Measurements from ENCODE around the gene ZNF610.
A peak's percentile ranks its signal among the peaks of the same experiment; 100 is the strongest.
"Not testable (repeated sequence)": the region's sequence is repeated elsewhere in the genome, so short reads cannot be mapped to it uniquely, and the experiment has no call there.

The ZNF610 gene

DNA sequence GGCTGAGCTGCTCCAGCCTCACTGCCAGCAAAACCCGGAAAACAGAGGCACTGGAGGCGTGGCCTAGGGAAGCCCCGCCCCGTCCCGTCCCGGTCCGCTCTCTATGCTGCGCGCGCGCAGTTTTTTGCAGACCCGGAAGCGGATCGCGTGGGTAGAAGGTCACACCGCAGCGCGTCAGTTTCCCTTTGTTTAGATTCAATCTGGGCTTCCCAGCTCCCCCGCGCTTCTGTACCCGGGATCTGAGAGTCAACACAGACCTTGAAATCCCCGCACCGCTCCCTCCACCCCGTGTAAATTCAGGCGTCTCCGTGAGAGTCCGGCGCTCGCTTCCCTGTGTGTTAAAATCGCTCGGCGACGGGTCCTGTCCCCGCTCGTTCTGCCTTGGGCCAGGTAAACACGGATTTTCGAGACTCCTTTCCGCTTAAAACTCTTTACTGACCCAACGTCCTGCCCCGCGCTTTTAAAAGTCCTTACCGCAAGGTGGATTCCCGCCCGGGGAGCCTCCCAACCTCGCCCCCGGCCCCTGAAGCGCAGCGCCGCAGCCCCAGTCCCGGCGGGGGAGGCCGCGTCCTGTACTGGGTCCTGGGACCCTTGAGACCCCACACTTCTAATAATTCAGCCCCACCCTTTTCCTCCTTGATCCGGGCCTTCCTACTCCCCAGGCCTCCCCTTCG, at the start of gene ZNF610:
TSS of gene ZNF610 (plus strand) at position 127 of the 674 bp plus-strand sequence. CDS start 12,930 bp downstream, outside the sequence.
- DNase-seq, result peak; percentile 88

GRCh38 chr19:52286256-52286655, 49.8 kb upstream of the ZNF610 start:
- no peak for DNase-seq

DNA sequence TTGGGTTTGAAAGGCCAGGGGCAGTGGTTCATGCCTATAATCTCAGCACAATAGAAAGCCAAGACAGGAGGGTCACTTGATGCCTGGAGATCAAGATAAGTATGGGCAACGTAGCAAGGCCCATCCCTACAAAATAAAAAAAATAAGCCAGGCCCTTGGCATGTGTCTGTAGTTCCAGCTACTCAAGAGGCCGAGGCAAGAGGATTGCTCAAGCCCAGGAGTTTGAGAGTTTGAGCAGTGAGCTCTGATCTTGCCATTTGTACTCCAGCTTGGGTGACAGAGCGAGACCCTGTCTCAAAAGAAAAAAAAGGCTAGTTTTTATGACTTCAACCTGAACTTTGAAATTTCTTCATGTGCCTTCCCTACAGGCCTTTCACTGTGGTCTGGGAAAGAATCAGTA, 44.3 kb upstream of the ZNF610 start:
- no peak for DNase-seq

DNA sequence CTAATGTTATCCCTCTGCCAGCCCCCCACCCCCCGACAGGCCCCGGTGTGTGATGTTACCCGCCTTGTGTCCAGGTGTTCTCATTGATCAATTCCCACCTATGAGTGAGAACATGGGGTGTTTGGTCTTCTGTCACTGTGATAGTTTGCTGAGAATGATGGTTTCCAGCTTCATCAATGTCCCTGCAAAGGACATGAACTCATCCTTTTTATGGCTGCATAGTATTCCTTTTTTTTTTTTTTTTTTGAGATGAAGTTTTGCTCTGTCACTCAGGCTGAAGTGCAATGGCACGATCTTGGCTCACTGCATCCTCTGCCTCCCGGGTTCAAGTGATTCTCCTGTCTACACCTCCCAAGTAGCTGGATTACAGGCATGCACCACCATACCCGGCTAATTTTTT, 43.1 kb upstream of the ZNF610 start:
- DNase-seq, result not testable (repeated sequence)

- DNase-seq, result no peak
Observed at GRCh38 chr19:52296400-52296772, 39.7 kb upstream of the ZNF610 start.

DNA sequence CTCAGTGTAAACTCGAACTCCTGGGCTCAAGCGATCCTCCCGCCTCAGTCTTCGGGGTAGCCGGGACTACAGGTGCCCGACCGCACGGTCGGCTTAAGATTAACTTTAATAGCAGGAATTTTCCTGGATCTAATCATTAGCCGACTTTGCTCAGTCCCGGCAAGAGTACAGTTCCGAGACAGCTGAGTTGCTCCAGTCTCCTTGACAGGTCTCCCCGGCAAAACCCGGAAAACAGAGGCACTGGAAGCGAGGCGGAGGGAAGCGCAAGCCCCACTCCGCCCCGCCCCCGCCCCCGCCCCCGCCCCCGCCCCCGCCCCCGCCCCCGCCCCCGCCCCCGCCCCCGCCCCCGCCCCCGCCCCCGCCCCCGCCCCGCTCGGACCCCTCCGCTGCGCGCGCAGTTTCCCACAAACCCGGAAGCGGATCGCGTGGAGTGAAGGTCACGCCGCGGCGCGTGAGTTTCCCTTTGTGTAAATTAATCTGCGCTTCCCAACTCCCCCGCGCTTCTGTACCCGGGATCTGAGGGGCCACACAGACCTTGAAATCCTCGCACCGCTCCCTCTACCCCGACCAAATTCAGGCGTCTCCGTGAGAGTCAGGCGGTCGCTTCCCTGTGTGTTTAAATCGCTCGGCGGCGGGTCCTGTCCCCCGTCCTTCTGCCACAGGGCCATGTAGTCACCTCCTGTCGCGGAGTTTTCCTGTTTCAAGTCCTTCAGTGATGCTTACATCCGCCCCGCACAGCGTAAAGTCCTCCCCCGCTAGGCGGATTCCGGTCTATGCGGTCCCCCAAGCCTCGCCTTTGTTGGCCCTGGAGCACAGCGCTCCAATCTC, 39.1 kb upstream of the ZNF610 start, which contains the start of gene ZNF480:
TSS of gene ZNF480 (plus strand) at position 397 of the 828 bp plus-strand sequence. CDS start 3,244 bp downstream, outside the sequence.
- peak; percentile 90 for DNase-seq

DNA sequence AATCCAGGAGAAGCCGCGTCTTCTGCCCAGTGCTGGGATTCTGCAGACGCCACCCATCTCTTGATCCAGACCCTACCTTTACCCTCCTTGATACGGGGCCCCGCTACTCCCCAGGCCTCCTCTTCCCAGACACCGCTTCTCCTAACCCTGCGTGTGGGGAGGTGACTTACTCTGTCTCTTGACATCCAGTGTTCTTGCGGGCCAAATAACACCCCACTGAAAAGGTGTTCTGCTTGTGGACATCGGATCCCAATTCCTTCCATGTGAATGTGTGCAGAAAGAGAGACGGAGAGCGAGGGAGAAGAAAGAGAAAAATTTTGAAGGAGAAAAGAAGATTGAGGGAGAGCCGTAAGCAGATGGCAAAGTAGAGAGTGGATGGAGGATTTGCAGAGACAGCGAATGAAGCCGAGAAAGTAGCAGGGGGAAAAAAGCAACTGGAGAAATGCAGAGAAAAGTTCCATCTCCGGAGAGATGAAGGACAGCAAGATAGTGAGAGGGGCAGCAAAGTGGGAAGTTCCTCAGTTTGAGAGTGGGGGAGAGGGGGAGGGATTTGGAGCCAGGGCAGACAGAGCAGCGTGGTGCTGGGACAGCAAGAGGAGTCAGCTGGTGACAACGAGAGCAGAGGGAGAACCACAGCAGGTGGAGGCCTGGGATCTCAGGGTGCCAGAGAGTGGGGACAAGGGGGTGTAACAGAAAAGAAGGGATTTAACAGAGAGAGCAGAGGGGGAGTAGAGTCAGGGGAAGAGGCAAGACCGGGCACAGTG, 38.3 kb upstream of the ZNF610 start:
- no peak for DNase-seq

DNA sequence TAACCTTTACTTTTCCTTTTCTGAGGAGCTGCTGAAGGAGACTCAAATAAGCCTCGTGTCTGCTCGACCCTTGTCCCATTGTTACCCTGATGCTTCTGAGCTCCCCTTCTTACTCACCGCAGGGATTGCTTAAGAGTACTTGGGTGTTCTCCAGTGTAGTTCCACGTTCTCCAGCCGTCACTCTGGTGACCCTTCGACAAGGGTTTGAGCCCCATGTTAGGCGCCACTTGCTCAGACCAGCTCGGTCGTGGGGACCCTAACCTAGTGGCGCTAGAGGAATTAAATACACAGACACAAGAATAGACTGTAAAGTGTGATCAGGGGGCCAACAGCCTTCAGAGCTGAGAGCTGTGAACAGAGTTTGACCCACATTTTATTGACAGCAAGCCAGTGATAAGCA, 28.8 kb upstream of the ZNF610 start:
- DNase-seq, result peak; percentile 6

GRCh38 chr19:52322429-52322828, 13.6 kb upstream of the ZNF610 start:
- no peak for DNase-seq

GRCh38 chr19:52331757-52332156, 4.3 kb upstream of the ZNF610 start:
- no peak for DNase-seq

GRCh38 chr19:52335768-52336116, 301 bp upstream of the ZNF610 start:
- DNase-seq, result no peak

DNA sequence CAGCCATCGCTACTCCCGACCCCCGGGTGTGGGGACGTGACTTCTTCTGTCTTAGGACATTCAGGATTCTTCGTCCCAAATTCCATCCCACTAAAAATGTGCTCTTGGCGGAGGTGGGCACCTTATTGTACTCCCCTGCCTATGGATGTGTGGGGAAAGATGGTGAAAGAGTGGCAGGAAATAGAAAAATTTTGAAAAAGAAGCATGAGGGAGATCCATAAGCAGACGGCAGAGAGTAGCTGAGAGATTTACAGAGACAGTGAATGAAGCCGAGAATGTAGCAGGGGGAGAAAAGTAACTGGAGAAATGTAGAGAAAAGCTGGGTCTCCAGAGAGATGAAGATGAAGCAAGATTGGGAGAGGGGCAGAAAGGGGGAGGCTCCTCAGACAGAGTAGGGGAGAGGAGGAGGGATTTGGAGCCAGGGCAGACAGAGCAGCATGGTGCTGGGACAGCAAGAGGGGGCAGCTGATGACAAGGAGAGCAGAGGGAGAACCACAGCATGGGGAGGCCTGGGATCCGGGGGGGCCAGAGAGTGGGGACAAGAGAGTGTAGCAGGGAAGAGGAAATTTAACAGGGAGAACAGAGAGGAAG, 843 bp downstream of the ZNF610 start:
- no peak for DNase-seq

DNA sequence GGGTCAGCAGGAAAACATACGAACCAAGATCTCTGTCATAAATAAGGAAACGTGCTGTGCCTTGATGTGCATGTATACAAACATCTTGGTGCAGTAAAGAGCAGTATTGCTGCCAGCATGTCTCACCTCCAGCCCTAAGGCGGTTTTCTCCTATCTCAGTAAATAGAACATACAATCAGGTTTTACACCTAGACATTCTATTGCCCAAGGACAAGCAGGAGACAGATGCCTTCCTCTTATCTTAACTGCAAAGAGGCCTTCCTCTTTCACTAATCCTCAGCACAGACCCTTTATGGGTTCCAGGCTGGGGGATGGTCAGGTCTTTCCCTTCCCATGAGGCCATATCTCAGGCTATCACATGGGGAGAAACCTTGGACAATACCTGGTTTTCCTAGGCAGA, 3.0 kb downstream of the ZNF610 start:
- DNase-seq, result not testable (repeated sequence)

- peak; percentile 51 for DNase-seq
Observed at GRCh38 chr19:52343548-52343947, 7.5 kb downstream of the ZNF610 start.

DNA sequence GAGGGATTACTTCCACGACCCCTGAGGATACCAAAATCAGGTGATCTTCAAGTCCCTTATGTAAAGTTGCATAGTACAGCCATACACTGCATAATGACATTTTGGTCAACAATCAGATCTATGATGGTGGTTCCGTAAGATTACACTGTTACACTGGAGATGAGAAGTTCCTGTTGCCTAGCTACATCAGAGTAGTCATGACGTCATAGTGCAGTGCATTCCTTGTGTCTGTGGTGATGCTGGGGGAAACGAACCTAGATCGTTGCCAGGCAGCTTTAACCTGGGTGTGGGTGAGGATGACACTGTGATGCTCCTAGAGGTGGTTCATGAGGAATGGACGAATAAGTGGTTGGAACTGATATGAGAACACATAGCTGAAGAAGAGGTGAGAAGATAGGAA, 9.1 kb downstream of the ZNF610 start:
- no peak for DNase-seq

GRCh38 chr19:52351512-52351911, 15.5 kb downstream of the ZNF610 start:
- DNase-seq, result no peak

GRCh38 chr19:52366414-52366824, 30.4 kb downstream of the ZNF610 start:
- DNase-seq, result no peak

- DNase-seq, result peak; percentile 93
Observed at GRCh38 chr19:52369559-52370340, 33.7 kb downstream of the ZNF610 start, which contains the start of gene ZNF880. TSS of gene ZNF880 (plus strand) at chr19:52369923. CDS start at chr19:52369966, 43 bp downstream.

- no peak for DNase-seq
Observed at GRCh38 chr19:52370341-52370710, 34.3 kb downstream of the ZNF610 start.

DNA sequence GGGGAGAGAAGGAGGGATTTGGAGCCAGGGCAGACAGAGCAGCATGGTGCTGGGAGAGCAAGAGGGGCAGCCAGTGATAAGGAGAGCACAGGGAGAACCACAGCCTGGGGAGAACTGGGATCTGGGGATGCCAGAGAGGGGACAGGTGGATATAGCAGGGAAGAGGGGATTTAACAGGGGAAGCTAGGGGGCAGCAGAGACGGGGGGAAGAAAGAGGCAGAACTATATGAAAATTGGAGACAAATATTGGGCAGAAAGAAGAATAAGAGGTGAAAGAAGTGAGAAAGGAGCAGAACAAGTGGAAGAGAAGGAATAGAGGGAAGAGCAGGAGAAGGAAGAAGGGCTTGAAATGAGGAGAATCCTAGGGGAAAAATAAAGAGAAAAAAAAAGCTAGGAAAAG, 55.1 kb downstream of the ZNF610 start:
- no peak for DNase-seq

DNA sequence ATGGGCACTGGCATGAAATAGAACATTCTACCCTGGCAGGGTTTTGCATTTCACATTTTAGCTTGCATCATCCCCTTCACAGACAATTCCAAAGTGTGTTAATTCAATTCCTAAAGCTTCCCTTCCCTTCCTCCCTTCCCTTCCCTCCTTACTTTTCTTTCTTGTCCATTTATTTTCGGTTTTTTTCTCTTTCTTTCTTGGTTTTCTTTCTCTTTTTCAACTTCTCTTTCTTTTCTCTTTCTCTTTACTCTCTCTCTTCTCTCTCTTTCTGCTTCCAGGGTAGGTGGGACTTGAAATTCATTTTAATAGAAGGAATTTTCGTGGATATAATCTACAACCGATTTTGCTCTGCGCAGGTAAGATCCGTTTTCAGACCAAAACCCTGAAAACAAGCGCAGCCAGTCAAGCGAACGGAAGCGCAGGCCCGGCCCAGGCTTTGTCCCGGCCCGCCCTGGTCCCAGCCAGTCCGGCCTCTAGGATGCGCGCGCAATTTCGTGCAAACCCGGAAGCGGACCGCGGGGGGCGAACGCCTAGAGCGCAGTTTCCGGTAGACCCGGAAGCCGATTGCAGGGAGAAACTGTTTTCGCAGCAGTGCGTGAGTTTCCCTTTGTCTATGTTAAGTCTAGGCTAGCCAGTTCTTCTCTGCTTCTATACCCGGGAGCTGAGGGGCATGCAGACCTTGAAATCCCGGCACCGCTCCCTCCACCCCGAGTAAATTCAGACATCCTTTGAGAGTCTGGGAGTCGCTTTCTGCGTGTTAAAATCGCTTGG, 61.5 kb downstream of the ZNF610 start, which contains the start of gene ZNF528:
TSS of gene ZNF528 (plus strand) at position 540 of the 771 bp plus-strand sequence. CDS start 4,165 bp downstream, outside the sequence.
- DNase-seq, result peak; percentile 94

All from CD4-positive, alpha-beta T cell treated with Interleukin-6 for 4 hours (primary cell).